Measurements from ENCODE around the gene PXDC1.
"Not testable (repeated sequence)": the region's sequence is repeated elsewhere in the genome, so short reads cannot be mapped to it uniquely, and the experiment has no call there.

Gene PXDC1

DNA sequence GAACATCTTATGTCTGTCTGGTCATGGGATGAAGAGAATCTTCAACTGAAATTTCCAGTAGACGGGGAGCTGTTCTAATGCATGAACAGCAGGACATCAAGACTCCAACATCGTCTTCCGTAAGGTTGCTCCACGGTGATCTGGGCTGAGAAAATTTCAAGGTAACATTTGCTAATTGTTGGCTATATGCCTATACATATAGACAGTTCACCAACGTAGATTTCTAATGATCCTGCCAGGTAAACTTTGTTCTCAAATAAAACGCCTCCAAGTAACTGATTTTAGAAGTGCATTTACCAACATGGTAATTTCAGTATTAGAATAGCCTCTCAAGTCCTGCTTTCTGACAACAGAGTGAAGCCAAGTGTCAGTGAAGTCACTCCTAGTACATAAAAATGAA, 11.3 kb upstream of the PXDC1 start:
- no peak for DNase-seq (ENCODE audit: low read depth in 2 of 2)

DNA sequence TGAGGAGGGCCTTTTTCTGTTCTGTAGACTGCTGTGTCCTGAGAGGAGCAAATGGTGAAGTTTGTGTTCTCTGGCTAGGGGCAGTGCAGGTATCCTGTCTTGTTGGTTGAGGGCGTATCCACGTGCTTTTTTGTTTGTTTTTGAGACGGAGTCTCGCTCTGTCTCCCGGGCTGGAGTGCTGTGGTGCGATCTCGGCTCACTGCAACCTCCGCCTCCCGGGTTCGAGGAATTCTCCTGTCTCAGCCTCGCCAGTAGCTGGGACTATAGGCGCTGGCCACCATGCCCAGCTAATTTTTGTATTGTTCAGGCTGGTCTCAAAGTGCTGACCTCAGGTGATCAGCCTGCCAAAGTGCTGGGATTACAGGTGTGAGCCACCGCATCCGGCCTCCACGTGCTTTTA, 10.8 kb upstream of the PXDC1 start:
- no peak for DNase-seq (ENCODE audit: low read depth in 2 of 2)

DNA sequence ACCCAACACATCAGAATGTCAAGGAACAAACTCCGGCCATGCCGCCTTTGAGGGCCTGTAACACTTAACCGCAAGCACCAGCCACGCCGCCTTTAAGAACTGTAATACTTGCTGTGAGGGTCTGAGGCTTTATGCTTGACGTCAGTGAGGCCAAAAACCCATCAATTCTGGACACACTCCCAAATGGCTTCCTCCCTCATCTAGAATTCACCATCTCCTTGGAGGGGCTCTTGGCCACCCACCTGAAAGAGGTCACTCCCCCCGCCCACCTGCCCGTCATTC, 10.4 kb upstream of the PXDC1 start:
- no peak for DNase-seq (ENCODE audit: low read depth in 2 of 2)

DNA sequence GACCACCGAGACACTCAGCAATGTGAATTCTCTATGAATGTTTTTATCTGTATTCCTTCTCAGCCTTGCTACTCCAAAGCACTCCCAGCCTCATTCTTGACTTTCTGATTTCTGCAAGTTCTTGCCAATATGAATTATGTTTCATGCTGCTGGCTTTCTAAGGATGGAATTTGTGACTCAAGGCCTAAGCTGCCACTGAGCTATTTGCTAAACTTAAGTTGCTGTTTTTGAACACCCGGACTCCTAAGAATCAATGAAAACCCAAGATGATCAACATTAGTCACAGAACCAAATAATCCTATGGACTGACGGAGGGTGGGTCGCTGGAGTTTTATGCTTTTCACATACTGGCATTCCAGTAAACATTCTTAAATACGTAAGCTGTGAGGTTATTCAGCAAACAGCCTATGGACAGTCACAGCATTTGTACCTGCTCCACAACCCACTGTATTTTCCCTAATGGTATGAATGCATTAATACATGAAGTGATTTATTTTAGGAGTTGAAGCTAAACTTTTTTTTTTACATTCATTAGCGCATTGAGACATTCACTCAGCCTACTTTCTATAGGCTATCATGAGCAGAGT, 8.2 kb upstream of the PXDC1 start:
- no peak for DNase-seq (ENCODE audit: low read depth in 2 of 2)

DNA sequence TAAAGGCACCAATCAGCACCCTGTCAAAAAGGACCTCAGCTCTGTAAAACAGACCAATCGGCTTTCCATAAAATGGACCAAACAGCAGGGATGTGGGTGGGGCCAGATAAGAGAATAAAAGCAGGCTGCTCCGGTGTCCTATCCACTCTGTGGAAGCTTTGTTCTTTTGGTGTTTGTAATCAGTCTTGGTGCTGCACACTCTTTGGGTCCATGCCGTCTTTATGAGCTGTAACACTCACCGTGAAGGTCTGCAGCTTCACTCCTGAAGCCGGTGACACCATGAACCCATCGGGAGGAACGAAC, 7.3 kb upstream of the PXDC1 start:
- no peak for DNase-seq (ENCODE audit: low read depth in 2 of 2)

DNA sequence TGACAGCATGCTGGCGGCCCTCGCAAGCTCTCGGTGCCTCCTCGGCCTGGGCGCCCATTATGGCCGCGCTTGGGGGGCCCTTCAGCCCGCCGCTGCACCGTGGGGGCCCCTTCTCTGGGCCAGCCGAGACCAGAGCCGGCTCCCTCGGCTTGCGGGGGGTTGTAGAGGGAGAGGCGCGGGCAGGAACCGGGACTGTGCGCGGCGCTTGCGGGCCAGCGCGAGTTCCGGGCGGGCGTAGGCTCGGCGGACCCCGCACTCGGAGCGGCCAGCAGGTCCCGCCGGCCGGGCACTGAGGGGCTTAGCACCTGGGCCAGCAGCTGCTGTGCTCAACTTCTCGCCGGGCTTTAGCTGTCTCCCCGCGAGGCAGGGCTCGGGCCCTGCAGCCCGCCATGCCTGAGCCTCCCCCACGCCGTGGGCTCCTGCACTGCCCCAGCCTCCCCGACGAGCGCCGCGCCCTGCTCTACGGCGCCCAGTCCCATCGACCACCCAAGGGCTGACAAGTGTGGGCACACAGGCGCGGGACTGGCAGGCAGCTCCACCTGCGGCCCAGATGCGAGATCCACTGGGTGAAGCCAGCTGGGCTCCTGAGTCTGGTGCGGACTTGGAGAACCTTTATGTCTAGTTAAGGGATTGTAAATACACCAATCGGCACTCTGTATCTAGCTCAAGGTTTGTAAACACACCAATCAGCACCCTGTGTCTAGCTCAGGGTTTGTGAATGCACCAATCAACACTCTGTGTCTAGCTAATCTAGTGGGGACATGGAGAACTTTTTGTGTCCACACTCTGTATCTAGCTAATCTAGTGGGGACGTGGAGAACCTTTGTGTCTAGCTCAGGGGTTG, 6.7 kb upstream of the PXDC1 start:
- not testable (repeated sequence) for DNase-seq (ENCODE audit: low read depth in 2 of 2)

DNA sequence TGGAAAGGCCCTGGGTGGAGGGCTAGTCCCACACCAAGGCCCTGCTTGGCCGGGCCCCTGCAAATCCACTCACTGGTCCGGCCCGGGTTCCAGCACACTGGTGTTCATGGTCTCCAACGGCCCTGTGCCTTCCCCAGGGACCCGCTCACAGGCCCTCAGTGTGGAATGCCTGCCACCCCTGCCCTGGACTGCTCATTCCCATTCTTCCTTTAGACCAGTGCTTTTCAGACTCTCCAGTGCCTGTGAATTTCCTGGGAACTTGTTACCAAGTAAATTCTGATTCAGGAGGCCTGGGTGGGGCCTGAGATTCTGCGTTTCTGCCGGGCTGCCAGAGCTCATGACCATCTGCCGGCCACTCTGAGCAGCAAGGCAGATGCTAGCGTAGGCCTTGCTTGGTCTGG, 5.7 kb upstream of the PXDC1 start:
- no peak for DNase-seq (ENCODE audit: low read depth in 2 of 2)

DNA sequence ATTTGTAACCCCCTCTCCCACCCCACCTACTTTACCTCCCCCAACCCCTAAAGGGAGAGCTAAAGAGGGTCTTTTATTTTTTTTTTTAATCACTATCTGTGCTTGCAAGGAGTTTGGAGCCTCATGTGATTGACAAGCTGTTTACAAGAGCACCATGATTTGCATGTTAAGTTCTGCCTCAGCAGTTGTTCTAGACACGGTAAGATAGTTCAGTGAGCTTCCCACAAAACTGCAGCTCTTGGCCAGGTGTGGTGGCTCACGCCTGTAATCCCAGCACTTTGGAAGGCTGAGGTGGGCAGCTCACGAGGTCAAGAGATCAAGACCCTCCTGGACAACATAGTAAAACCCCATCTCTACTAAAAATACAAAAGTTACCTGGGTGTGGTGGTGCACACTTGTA, 5.0 kb upstream of the PXDC1 start:
- DNase-seq (ENCODE audit: low read depth in 2 of 2) = no peak

DNA sequence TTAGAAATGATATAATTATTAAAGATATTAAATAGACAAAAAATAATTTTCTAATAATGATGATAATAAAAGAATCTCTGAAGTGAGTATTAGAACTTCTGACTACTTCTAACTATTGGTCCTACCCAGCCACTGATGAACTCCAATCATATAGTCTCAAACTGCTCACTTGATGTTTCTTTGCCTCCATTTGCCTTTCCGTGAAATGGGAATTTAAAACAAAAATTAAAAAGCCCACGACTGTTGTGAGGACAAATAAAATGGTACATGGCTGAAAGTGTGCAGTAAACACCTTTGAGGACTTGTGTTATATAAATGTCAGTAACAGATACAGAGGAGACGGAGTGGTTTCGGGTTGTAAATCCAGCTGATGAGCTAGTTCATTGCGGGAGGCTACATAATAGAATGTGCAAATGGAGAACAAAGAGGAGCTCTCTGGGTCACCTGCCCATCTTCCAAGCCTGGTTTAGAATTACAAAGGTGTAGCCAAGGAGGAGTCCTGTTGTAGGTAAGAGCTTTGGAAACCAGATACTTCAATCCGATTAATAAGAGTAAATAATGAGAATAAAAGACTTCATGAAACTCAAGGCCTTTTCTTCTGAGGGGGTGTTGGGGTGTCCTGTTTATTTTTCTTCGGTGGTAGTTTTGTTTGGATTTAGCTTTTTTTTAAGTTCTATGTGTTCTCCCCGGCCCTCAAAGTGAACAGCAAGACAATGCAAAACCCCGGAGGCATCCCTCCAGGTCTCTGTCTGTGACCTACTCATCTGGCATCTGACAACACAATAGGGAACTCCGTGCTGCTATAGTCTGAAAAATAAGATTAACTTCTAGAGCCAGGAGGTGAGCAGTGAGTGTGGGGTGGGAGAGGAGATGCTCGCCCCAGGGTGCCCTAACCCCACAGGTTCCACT, 4.4 kb upstream of the PXDC1 start:
- DNase-seq (ENCODE audit: low read depth in 2 of 2) = no peak

DNA sequence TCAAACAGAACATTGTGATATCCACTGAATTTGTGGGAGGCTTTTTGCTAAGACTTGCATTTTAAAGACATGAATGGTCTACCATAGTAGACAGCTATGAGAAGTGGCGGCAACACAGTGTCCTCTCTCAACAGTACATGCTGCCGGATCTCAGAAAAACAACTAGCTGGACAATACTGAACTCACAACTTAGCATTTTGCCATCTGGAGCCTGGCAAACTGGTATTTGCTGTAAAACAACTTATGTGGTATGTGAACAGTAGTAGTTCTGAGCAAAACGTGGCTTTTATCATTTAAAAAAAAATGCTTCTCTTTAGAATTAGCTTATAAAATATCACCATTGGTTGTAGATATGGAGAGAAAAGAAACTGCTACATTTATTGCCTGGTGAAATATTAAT, 3.3 kb upstream of the PXDC1 start:
- DNase-seq (ENCODE audit: low read depth in 2 of 2) = no peak

DNA sequence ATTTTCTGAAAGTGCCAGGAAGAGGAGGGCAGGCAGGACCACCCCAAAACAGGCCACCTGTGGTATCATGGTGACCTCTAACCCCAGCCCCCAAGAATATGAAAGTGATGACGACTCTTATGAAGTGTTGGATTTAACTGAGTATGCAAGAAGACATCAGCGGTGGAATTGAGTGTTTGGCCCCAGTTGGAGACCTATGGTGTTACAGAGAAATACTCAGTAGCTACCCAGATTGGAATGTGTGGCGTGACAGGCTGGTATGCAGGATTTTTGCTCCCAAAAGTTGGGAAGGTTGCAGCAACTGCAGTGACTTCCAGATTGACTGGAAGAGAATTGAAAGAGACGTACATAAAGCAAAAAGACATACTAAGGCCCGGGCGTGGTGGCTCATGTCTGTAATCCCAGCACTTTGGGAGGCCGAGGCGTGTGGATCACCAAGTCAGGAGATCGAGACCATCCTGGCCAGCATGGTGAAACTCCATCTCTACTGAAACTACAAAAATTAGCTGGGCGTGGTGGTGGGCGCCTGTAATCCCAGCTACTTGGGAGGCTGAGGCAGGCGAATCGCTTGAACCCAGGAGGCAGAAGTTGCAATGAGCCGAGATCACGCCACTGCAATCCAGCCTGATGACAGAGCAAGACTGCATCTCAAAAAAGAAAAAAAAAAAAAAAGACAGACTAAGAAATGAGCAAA, 2.7 kb upstream of the PXDC1 start:
- not testable (repeated sequence) for DNase-seq (ENCODE audit: low read depth in 2 of 2)

DNA sequence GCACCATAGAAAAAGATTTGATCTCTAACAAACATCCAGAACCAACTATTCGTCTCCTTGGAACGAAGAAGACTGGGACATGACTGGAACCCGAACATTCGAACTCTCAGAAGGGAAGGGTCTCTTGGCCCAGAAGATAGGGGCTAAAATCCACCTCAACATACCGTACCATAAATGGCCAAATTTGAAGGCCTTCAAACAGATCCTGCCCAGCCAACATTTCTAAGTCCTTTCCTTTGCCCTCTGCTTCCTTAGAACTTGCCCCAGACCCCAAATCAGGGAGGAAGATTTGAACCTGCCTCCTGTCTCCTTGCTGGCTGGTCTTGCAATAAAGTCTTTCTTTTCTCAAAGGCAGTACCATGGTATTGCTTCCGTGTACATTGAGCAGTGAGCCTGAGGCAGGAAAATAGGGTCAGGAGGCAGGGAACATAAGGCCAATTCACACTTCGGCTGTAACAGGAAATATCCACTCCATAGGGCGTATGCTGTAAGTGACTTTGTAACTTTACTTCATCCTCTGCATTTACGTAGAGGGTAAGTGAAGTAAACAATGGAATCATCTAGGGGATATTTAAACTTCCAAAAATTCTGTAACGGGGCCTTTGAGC, 1.8 kb upstream of the PXDC1 start:
- DNase-seq (ENCODE audit: low read depth in 2 of 2) = no peak

DNA sequence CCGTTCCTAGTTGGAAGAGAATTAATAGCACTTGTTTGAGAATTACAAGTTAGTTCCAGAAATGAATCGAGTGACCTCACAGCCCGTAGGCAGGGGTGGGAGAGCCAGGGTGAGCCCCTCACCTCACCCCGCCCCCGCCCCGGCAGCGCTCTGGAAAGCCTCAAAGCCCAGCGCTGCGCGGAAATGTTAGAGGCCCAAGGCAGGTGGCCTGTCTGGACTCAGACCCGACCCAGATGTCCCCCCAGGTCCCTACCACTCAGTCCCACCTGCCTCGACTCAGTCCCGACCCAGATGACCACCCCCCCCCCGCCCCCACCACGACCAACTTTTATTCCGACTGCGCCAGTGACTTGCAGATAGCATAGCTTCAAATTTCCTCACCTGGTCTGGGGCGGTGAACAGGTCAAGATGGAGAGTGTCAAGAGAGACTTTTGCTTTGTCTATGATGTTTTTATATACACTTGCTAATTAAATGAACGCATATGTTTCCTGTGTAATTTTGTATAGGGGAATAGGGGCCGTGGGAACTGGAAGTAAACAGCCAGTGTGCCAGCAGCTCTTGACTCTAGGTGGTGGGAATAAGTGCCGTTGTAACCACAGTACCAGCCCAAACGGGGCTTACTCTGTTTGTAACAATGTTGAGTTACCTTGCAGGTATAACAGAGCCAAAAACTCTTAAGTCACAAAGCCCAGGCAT, 1.2 kb upstream of the PXDC1 start:
- no peak for DNase-seq (ENCODE audit: low read depth in 2 of 2)

DNA sequence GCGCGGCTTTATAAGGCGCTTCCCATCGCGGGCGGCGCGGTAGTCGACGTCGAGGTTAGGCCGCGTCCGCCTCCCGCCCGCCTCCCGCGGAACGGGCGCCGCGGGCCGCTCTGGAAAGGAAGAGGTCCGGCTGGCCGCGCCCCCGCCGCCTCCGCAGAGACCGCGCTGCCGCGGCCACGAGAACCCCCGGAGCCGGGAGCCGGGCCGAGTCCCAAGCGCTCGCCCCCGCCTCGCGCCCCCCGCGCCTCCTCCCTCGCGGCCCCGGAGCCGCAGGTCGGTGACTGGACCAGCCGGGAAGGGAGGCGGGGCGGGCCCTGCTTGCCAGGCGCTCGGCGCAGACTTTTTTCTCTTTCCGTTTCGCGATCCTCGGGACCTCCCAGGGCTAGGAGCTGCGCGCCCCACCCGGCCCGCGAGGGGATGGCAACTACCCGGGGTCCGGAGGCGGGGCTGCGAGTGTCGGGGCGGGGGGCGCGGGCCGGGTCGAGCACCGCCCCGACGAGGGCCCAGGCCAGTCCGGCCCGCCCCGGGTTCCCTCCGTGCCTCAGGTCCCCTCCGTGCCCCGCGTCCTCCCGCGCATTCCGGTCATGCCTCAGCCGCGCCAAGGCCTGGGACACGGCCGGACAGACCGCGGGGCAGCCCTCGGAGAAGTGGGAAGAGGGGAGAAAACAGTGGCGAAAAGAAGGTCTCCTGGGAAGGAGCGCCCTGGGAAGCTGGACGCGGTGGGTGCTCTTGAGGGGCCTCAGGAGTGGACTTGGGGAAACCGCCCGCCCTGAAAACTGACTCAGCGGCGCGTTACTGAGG, 417 bp upstream of the PXDC1 start:
- peak; percentile 35 to 65 for DNase-seq (ENCODE audit: low read depth in 2 of 2)

DNA sequence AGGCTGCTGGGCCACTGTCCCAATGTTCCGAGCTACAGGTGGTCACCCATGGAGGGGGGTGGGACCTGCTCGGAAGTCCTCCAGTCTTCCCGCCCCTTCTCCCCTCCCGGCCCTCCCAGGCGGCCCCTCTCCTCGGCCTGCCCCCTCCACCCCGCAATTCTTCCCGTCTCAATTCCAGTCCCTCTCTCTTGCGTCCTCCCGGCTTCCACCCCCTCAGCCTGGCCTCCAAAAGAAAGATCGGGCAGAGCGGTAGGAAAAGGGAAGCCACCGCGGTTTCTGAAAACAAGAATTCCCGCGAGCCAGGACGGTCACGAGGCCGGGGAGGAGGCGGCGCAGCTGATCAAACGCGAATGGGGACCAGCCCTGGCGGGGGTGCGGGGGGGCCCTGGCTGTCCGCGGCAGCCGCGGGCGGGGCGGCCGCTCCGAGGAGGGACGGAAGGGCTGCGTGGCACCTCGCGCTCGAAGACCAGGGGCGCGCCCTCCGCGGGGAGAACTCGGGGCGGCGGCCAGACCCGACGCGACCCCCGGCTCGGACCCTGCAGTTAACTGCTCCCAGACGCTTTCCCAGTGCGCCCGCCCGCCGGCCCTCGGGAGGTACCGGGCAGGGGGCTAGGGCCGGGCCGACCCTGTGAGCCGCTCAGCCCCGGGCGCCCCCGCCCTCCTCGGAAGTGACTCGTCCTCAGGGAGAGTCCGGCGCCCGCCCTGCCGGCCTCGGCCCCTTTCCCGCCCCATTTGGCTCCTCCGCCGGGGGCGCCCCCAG, 1.0 kb downstream of the PXDC1 start:
- DNase-seq (ENCODE audit: low read depth in 2 of 2) = no peak

DNA sequence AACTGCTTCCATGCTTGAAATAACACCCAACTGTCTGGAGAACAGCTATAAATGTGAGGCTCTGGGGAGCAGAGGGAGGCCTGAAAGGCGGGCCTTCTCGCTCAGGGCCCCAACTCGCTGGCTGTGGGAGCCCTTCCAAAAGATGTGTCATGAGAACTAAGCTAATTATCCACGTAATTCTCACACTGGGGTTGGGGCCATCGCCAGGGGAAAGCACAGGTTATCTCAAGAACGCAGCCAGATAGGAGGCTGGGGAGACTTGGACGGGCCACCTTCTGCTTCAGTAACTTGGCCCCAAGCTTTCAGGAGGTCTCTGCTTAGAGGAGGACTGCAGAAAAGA, 1.6 kb downstream of the PXDC1 start:
- no peak for DNase-seq (ENCODE audit: low read depth in 2 of 2)

DNA sequence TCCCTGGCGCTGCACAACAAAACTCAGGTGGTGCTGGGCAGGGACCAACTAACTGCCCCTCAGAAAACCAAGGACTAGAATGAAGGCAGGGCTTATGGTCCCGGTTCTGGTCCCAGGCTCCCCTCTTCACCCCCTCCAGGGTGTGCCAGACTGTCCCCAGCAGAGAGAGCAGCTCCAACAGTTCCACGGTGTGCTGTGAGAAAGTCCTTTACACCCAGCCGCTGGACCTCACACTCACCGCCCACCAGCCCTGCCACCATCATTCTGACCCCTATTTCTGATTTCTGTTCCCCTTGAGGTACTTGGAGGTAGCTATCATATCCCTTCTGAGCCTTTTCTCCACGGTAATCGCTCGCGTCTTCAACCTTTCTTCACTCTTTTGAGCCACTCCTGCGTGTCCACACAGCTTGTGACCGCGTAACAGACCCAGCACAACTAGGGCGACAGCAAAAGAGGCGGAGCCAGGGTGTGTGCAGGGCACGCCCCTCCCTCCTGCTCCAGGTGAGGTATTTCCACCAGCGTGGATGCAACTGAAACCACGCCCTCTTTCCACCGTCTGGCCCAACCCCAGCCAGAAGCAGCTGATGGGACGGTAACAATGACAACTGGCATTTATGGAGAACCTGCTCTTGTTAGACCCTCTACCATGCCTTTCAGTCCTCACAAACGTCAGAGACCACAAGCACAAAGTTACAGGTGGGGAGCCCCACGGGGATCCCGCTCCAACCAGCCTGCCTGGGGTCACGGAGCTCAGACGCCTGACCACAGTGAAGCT, 2.3 kb downstream of the PXDC1 start:
- no peak for DNase-seq (ENCODE audit: low read depth in 2 of 2)

DNA sequence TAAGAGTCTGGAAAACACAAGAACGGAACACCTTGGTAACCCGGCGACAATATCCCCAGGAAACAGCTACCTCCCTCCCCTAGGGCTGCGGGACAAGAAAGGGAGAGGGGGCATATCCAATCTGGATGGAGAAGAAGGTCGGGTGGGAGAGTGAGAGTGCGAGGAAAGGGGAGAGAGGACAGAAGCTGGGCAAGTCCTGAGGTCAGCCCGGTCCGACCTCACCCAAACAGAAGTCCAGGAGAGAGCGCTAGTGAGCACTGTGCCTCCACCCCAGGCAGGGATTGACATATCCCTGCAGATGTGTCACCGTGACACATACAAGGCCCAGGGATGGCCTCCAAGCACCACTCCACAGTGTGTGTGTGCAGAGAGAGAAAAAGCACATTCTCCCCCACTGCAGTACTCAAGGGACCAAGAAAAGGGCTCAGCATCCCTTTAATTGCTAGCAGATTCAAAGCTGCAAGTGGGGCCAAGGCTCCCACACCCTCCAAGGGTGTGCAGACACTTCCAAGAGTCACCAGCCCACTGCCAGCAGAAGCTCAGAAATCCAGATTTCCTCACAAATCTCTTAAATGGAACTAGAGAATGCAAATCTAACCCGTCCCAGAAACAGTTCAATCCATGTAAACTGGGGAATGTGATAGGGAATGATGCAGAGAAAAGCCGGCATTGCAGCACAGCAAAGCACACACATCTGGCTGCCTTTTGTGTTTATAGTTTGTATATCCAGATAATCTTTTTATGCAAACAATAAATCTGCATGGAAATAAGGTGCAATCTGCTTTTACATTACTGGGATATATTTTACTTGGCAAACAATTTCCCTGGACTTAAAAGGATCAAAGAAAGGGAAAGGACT, 3.1 kb downstream of the PXDC1 start:
- DNase-seq (ENCODE audit: low read depth in 2 of 2) = no peak
